GM18519 (cell line): Measurements from ENCODE around the gene UQCR10.

ENCODE experiments used
- ATAC-seq: cut with Tn5 transposase; IDR thresholded peaks from one replicate; pipeline ENCODE4 v1.9.1; 2021; ENCODE audit warnings: mild to moderate bottlenecking, moderate library complexity; ENCODE audit not compliant: unreplicated experiment, low FRiP score

UQCR10 gene

GRCh38 chr22:29767171-29768051, at the start of gene UQCR10:
Gene UQCR10 (plus strand): TSS chr22:29767369. CDS start chr22:29767399, 30 bp downstream.
- ATAC-seq = peak; percentile 59

GRCh38 chr22:29717789-29718188, 49.4 kb upstream of the UQCR10 start:
- no peak for ATAC-seq

GRCh38 chr22:29718949-29719898, 47.9 kb upstream of the UQCR10 start:
- ATAC-seq = no peak

GRCh38 chr22:29719899-29720645, 47.1 kb upstream of the UQCR10 start, which contains the start of gene CABP7:
Gene CABP7 (plus strand): TSS chr22:29720003. CDS start chr22:29720425, 422 bp downstream.
- ATAC-seq = no peak

- ATAC-seq = no peak
These were observed 46.3 kb upstream of the UQCR10 start for GRCh38 chr22:29720811-29721323.

- ATAC-seq = no peak
These were observed 45.0 kb upstream of the UQCR10 start for GRCh38 chr22:29722151-29722550.

- no peak for ATAC-seq
These were observed 44.6 kb upstream of the UQCR10 start for GRCh38 chr22:29722587-29722986.

- no peak for ATAC-seq
These were observed 43.4 kb upstream of the UQCR10 start for GRCh38 chr22:29723766-29724165.

GRCh38 chr22:29724843-29725242, 42.3 kb upstream of the UQCR10 start:
- ATAC-seq = no peak

- no peak for ATAC-seq
These were observed 41.1 kb upstream of the UQCR10 start for GRCh38 chr22:29726106-29726505.

GRCh38 chr22:29726512-29727130, 40.5 kb upstream of the UQCR10 start:
- ATAC-seq = no peak

GRCh38 chr22:29727131-29727523, 40.0 kb upstream of the UQCR10 start:
- no peak for ATAC-seq

- ATAC-seq = no peak
These were observed 38.0 kb upstream of the UQCR10 start for GRCh38 chr22:29729161-29729560.

- no peak for ATAC-seq
These were observed 35.9 kb upstream of the UQCR10 start for GRCh38 chr22:29731058-29731850.

GRCh38 chr22:29732883-29733282, 34.3 kb upstream of the UQCR10 start:
- no peak for ATAC-seq

GRCh38 chr22:29733362-29734201, 33.6 kb upstream of the UQCR10 start:
- no peak for ATAC-seq

GRCh38 chr22:29734406-29734805, 32.8 kb upstream of the UQCR10 start:
- ATAC-seq = no peak

- ATAC-seq = no peak
These were observed 32.3 kb upstream of the UQCR10 start for GRCh38 chr22:29734838-29735237.
